Measurements from ENCODE around the gene SERP1.

- TF ChIP-seq, protein P1, sequence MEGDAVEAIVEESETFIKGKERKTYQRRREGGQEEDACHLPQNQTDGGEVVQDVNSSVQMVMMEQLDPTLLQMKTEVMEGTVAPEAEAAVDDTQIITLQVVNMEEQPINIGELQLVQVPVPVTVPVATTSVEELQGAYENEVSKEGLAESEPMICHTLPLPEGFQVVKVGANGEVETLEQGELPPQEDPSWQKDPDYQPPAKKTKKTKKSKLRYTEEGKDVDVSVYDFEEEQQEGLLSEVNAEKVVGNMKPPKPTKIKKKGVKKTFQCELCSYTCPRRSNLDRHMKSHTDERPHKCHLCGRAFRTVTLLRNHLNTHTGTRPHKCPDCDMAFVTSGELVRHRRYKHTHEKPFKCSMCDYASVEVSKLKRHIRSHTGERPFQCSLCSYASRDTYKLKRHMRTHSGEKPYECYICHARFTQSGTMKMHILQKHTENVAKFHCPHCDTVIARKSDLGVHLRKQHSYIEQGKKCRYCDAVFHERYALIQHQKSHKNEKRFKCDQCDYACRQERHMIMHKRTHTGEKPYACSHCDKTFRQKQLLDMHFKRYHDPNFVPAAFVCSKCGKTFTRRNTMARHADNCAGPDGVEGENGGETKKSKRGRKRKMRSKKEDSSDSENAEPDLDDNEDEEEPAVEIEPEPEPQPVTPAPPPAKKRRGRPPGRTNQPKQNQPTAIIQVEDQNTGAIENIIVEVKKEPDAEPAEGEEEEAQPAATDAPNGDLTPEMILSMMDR (IDR thresholded peaks at IDR 0.05; ENCODE audit: poor library complexity), result no peak
- no peak for TF ChIP-seq EZH2 (IDR thresholded peaks at IDR 0.05; ENCODE audit: borderline replicate concordance)
These were observed 31.6 kb upstream of the SERP1 start for GRCh38 chr3:150577855-150578254.

Measured in hepatocyte (in vitro differentiated cells).